ENCODE results near the gene RILPL1. TPM values are rescaled to one million over a fixed set of nuclear protein-coding genes. Genes with fewer than 3 reads are reported as not detected.

RILPL1 gene
- total and polyA plus RNA-seq, 9 of the 15 experiments (the other 6 are each of a cell fraction or from before 2014, with no cell fraction given) = 0.25 to 10.6 (median 8.6) TPM

GRCh38 chr12:123526542-123527080, 6.9 kb downstream of the RILPL1 start (continued):
- TF ChIP-seq PTTG1 (tag; IDR thresholded peaks at IDR 0.05; ENCODE audit: low read depth) = no peak
- no peak for TF ChIP-seq RUNX1 (IDR thresholded peaks at IDR 0.05; ENCODE audit: low read depth)
- TF ChIP-seq SRSF7 (optimal IDR thresholded peaks at IDR 0.05; ENCODE audit: low read depth, low read length) = no peak
- TF ChIP-seq ZFP30 (CRISPR knock-in tag; IDR thresholded peaks at IDR 0.05; ENCODE audit: borderline replicate concordance) = no peak
- TF ChIP-seq CREB3L1 (IDR thresholded peaks at IDR 0.05; ENCODE audit: borderline replicate concordance, low read depth) = no peak
- no peak for TF ChIP-seq ZBTB8A (IDR thresholded peaks at IDR 0.05; ENCODE audit: partially characterized antibody)
- no peak for TF ChIP-seq ZNF280B (CRISPR knock-in tag; IDR thresholded peaks at IDR 0.05)
- TF ChIP-seq HDAC6 (IDR thresholded peaks at IDR 0.05; ENCODE audit: low read depth, low read length) = no peak
- TF ChIP-seq STAG1 (CRISPR knock-in tag; IDR thresholded peaks at IDR 0.05; ENCODE audit: borderline replicate concordance) = no peak

Measured in K562 (cell line).